OCI-LY1 (cell line): ENCODE results near the gene BTRC.

Experiments used
- EZH2 ChIP-seq: fragments of 200-600 bp; sonication (generic), shearing (Covaris generic); IDR thresholded peaks from 2 replicates; pipeline ENCODE4 v1.8.0; 2017; ENCODE audit warnings: borderline replicate concordance, mixed run types, mild to moderate bottlenecking, antibody characterized with exemption, low read length, moderate library complexity, mixed read lengths
- TF ChIP-seq, protein P1 (sequence below): fragments of 200-600 bp; sonication (generic), shearing (Covaris generic); IDR thresholded peaks from 2 replicates; pipeline ENCODE4 v1.5.1; 2017; ENCODE audit warnings: mild to moderate bottlenecking, antibody characterized with exemption, low read length, moderate library complexity, mixed read lengths

- TF ChIP-seq, protein P1, sequence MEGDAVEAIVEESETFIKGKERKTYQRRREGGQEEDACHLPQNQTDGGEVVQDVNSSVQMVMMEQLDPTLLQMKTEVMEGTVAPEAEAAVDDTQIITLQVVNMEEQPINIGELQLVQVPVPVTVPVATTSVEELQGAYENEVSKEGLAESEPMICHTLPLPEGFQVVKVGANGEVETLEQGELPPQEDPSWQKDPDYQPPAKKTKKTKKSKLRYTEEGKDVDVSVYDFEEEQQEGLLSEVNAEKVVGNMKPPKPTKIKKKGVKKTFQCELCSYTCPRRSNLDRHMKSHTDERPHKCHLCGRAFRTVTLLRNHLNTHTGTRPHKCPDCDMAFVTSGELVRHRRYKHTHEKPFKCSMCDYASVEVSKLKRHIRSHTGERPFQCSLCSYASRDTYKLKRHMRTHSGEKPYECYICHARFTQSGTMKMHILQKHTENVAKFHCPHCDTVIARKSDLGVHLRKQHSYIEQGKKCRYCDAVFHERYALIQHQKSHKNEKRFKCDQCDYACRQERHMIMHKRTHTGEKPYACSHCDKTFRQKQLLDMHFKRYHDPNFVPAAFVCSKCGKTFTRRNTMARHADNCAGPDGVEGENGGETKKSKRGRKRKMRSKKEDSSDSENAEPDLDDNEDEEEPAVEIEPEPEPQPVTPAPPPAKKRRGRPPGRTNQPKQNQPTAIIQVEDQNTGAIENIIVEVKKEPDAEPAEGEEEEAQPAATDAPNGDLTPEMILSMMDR = no peak
- TF ChIP-seq EZH2 = no peak
These were observed 10.0 kb downstream of the BTRC start for GRCh38 chr10:101363850-101364400.
